ENCODE data around the gene SKIC2. TPM values are rescaled to one million over a fixed set of nuclear protein-coding genes. Genes with fewer than 3 reads are reported as not detected.

The SKIC2 gene
- total and polyA plus RNA-seq, 2 of the 4 experiments (the other 2 are of a cell fraction): 30.6 to 46.0 TPM

- intact Hi-C loops (cut with micrococcal nuclease): no loop called here
These were observed 9.4 kb downstream of the SKIC2 start for GRCh38 chr6:31968326-31968725.

More at GRCh38 chr6:31968326-31968725, 9.4 kb downstream of the SKIC2 start:
- H3K27ac ChIP-seq (ENCODE audit: insufficient read depth, low read length): no peak overlapping the region
- ATAC-seq (ENCODE audit: low read depth): no peak
- in situ Hi-C loops (cut with MboI; ENCODE audit: low sequenced_read_pairs) (no loop called here), dilution Hi-C loops (cut with HindIII; ENCODE audit: low sequenced_read_pairs, unreplicated experiment) (no loop called here)
- H3K27me3 ChIP-seq (ENCODE audit: control insufficient read depth, insufficient read depth, low read length): no peaks in the 10 kb centered on the region
- no peak for DNase-seq
- no peak overlapping the region for H2AK5ac ChIP-seq (ENCODE audit: low read depth, low read length)
- H3K9me1 ChIP-seq (ENCODE audit: insufficient read depth, low read length): peaks cover 6% of the 10 kb centered on the region; the same call in 1 of the 2 replicates
- no peak overlapping the region for H2BK120ac ChIP-seq (ENCODE audit: low read depth, low read length)
- no peak overlapping the region for H3K9ac ChIP-seq (ENCODE audit: low read depth, low read length)
- TF ChIP-seq NFE2L2 (IDR thresholded peaks at IDR 0.05; ENCODE audit: low read depth, low read length): no peak
- TF ChIP-seq, protein P1, sequence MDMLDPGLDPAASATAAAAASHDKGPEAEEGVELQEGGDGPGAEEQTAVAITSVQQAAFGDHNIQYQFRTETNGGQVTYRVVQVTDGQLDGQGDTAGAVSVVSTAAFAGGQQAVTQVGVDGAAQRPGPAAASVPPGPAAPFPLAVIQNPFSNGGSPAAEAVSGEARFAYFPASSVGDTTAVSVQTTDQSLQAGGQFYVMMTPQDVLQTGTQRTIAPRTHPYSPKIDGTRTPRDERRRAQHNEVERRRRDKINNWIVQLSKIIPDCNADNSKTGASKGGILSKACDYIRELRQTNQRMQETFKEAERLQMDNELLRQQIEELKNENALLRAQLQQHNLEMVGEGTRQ (IDR thresholded peaks at IDR 0.05; ENCODE audit: low read depth, low read length): no peak
- no peak for TF ChIP-seq SMC3 (IDR thresholded peaks at IDR 0.05; ENCODE audit: low read depth, low read length)
- TF ChIP-seq FOS (IDR thresholded peaks at IDR 0.05; ENCODE audit: low read depth, low read length): no peak
- no peak for TF ChIP-seq RAD21 (IDR thresholded peaks at IDR 0.05; ENCODE audit: low read length)
- no peak for TF ChIP-seq RCOR1 (IDR thresholded peaks at IDR 0.05; ENCODE audit: insufficient replicate concordance, low read length)
- no peak for TF ChIP-seq CHD1 (IDR thresholded peaks at IDR 0.05; ENCODE audit: low read depth, low read length)
- TF ChIP-seq, protein P2, sequence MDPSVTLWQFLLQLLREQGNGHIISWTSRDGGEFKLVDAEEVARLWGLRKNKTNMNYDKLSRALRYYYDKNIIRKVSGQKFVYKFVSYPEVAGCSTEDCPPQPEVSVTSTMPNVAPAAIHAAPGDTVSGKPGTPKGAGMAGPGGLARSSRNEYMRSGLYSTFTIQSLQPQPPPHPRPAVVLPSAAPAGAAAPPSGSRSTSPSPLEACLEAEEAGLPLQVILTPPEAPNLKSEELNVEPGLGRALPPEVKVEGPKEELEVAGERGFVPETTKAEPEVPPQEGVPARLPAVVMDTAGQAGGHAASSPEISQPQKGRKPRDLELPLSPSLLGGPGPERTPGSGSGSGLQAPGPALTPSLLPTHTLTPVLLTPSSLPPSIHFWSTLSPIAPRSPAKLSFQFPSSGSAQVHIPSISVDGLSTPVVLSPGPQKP (IDR thresholded peaks at IDR 0.05; ENCODE audit: borderline replicate concordance, low read depth, low read length): no peak
- TF ChIP-seq MAFK (IDR thresholded peaks at IDR 0.05; ENCODE audit: low read depth, low read length): no peak
- no peak for TF ChIP-seq MXI1 (IDR thresholded peaks at IDR 0.05; ENCODE audit: borderline replicate concordance, low read depth, low read length)
- TF ChIP-seq POLR2A (IDR thresholded peaks at IDR 0.05; ENCODE audit: low read depth, low read length): no peak
- no peak for TF ChIP-seq CEBPB (IDR thresholded peaks at IDR 0.05; ENCODE audit: low read depth, low read length)
- no peak for TF ChIP-seq RFX5 (IDR thresholded peaks at IDR 0.05; ENCODE audit: low read depth, low read length)
- TF ChIP-seq BHLHE40 (IDR thresholded peaks at IDR 0.05; ENCODE audit: low read depth, low read length): no peak
- no peak for TF ChIP-seq MAZ (IDR thresholded peaks at IDR 0.05; ENCODE audit: borderline replicate concordance, low read depth, low read length)
- TF ChIP-seq, protein P3, sequence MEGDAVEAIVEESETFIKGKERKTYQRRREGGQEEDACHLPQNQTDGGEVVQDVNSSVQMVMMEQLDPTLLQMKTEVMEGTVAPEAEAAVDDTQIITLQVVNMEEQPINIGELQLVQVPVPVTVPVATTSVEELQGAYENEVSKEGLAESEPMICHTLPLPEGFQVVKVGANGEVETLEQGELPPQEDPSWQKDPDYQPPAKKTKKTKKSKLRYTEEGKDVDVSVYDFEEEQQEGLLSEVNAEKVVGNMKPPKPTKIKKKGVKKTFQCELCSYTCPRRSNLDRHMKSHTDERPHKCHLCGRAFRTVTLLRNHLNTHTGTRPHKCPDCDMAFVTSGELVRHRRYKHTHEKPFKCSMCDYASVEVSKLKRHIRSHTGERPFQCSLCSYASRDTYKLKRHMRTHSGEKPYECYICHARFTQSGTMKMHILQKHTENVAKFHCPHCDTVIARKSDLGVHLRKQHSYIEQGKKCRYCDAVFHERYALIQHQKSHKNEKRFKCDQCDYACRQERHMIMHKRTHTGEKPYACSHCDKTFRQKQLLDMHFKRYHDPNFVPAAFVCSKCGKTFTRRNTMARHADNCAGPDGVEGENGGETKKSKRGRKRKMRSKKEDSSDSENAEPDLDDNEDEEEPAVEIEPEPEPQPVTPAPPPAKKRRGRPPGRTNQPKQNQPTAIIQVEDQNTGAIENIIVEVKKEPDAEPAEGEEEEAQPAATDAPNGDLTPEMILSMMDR (conservative IDR thresholded peaks at IDR 0.05; ENCODE audit: low read depth, low read length): no peak
- no peak overlapping the region for H2AK9ac ChIP-seq (replicated peaks; ENCODE audit: low read depth, low read length, poor library complexity)
- no peak overlapping the region for H2BK20ac ChIP-seq (ENCODE audit: low read depth, low read length)
- BruUV-seq (replicated peaks): no TSS peak
- no peak overlapping the region for H4K91ac ChIP-seq (ENCODE audit: insufficient read depth, low read depth, low read length)
- peaks cover 59% of the 10 kb centered on the region for H3K36me3 ChIP-seq (ENCODE audit: control insufficient read depth, insufficient read depth, low read length)
- H3K23ac ChIP-seq (ENCODE audit: low read depth, low read length): no peak overlapping the region
- H3K4me3 ChIP-seq (ENCODE audit: insufficient read depth, low read depth, low read length): no peak overlapping the region
- no peak overlapping the region for H3K4me2 ChIP-seq (ENCODE audit: low read depth, low read length)
- H4K5ac ChIP-seq (ENCODE audit: low read depth, low read length): no peak overlapping the region
- H3K79me1 ChIP-seq (ENCODE audit: low read depth in 1 of 2, low read length in 2 of 2): peaks cover 12 to 39% of the 10 kb centered on the region in 2 experiments
- 77% methylated on average over 4 of the region's 11 CpGs; no CpG with 5 or more reads in 1 of the 2 experiments for WGBS, 2 experiments (ENCODE audit: extremely low coverage in 2 of 2, insufficient read length in 1 of 2)
- H3K14ac ChIP-seq (replicated peaks; ENCODE audit: low read depth, low read length): no peak overlapping the region
- H3K9me3 ChIP-seq (ENCODE audit: control insufficient read depth, insufficient read depth, low read length): no peaks in the 10 kb centered on the region
- no peak overlapping the region for H3K18ac ChIP-seq (ENCODE audit: low read depth, low read length)
- no peaks in the 10 kb centered on the region for H4K20me1 ChIP-seq (ENCODE audit: insufficient read depth, low read length)
- peaks cover 11% of the 10 kb centered on the region for H3K4me1 ChIP-seq (ENCODE audit: control insufficient read depth, insufficient read depth, low read length)
- no peak overlapping the region for H3K4ac ChIP-seq (ENCODE audit: low read depth, low read length)
- POLR2A ChIA-PET (ENCODE audit: unreplicated experiment): no interaction called here
- no peak overlapping the region for H2BK15ac ChIP-seq (ENCODE audit: low read depth, low read length)
- no peak overlapping the region for H2AFZ ChIP-seq (replicated peaks; ENCODE audit: low read length, poor library complexity)
- no peak overlapping the region for H2BK5ac ChIP-seq (ENCODE audit: low read depth, low read length, poor library complexity, severe bottlenecking)
- CTCF ChIA-PET: no interaction called here
- no peak overlapping the region for H3K56ac ChIP-seq (ENCODE audit: extremely low read depth, insufficient read depth, low read length)
- no peak overlapping the region for H4K8ac ChIP-seq (ENCODE audit: low read depth in 2 of 2, low read length in 2 of 2)
